Hematopoietic multipotent progenitor cell treated with erythropoietin and hydrocortisone succinate and interleukin-3 and kit ligand, for 15 days (in vitro differentiated cells): ENCODE measurements around the gene YAF2.
"Not testable (repeated sequence)": the region's sequence is repeated elsewhere in the genome, so short reads cannot be mapped to it uniquely, and the experiment has no call there.

Experiments used
- DNase-seq: peaks from one replicate; pipeline ENCODE4 v3.0.0-alpha.2; 2015; ENCODE audit warnings: low spot score

The YAF2 gene

GRCh38 chr12:42196723-42197603 is 41.1 kb downstream of the YAF2 start:
- no peak for DNase-seq

GRCh38 chr12:42192686-42193085 is 45.4 kb downstream of the YAF2 start:
- DNase-seq: no peak

- DNase-seq: no peak
These were observed 45.8 kb downstream of the YAF2 start for GRCh38 chr12:42192258-42192657.

- no peak for DNase-seq
These were observed 47.7 kb downstream of the YAF2 start for GRCh38 chr12:42190376-42190775.

GRCh38 chr12:42188275-42188674 is 49.8 kb downstream of the YAF2 start:
- not testable (repeated sequence) for DNase-seq

- DNase-seq: no peak
These were observed 50.2 kb downstream of the YAF2 start for GRCh38 chr12:42187799-42188198.

GRCh38 chr12:42186793-42187192 is 51.3 kb downstream of the YAF2 start:
- DNase-seq: no peak

GRCh38 chr12:42182394-42182793 is 55.7 kb downstream of the YAF2 start:
- DNase-seq: no peak

GRCh38 chr12:42180990-42181596 is 57.0 kb downstream of the YAF2 start:
- DNase-seq: no peak

GRCh38 chr12:42178101-42178500 is 59.9 kb downstream of the YAF2 start:
- DNase-seq: no peak

GRCh38 chr12:42174978-42175377 is 63.1 kb downstream of the YAF2 start:
- no peak for DNase-seq

GRCh38 chr12:42173961-42174521 is 64.0 kb downstream of the YAF2 start:
- no peak for DNase-seq

GRCh38 chr12:42172441-42173210 is 65.4 kb downstream of the YAF2 start:
- no peak for DNase-seq

- DNase-seq: no peak
These were observed 70.3 kb downstream of the YAF2 start for GRCh38 chr12:42167711-42168110.

- DNase-seq: no peak
These were observed 71.5 kb downstream of the YAF2 start for GRCh38 chr12:42166501-42166900.

- no peak for DNase-seq
These were observed 74.1 kb downstream of the YAF2 start for GRCh38 chr12:42163913-42164312.

GRCh38 chr12:42162965-42163364 is 75.1 kb downstream of the YAF2 start:
- no peak for DNase-seq

- DNase-seq: no peak
These were observed 75.9 kb downstream of the YAF2 start for GRCh38 chr12:42162193-42162592.

GRCh38 chr12:42161529-42161928 is 76.5 kb downstream of the YAF2 start:
- DNase-seq: no peak

- DNase-seq: no peak
These were observed 81.8 kb downstream of the YAF2 start for GRCh38 chr12:42156232-42156631.

GRCh38 chr12:42145552-42146215 is 92.4 kb downstream of the YAF2 start:
- DNase-seq: no peak

- DNase-seq: no peak
These were observed 92.9 kb downstream of the YAF2 start for GRCh38 chr12:42145197-42145549.
